SK-N-SH (cell line): ENCODE measurements around the gene PPM1E. TPM values are rescaled to one million over a fixed set of nuclear protein-coding genes. Genes with fewer than 3 reads are reported as not detected.

ENCODE experiments used
- CTCF ChIA-PET: fragments of 300-600, 350-600 bp; formaldehyde crosslinking; extraction: SDS; loops from one replicate; lab custom pipeline; 2021; lab: Yijun Ruan, JAX
- POLR2A ChIA-PET: fragments of 350-600 bp; sonication (Branson Sonifier 250); formaldehyde crosslinking; extraction: SDS; loops from one replicate; lab custom pipeline; 2020; ENCODE audit warnings: antibody characterized with exemption, inconsistent platforms; lab: Yijun Ruan, JAX
- DNase-seq: peaks from one replicate; pipeline ENCODE4 v3.0.0; 2012
- H2AFZ ChIP-seq: fragments of 200-600 bp; sonication (generic); 2 replicates; pipeline ENCODE4 v1.8.1; 2016; ENCODE audit warnings: antibody characterized with exemption, mild to moderate bottlenecking, low read depth
- H3F3A ChIP-seq: fragments of 200-600 bp; sonication (generic); replicated peaks from 2 replicates; pipeline ENCODE3; 2016; ENCODE audit warnings: antibody characterized with exemption, mild to moderate bottlenecking; ENCODE audit not compliant: insufficient read depth
- H3K27ac ChIP-seq, 2 experiments: fragments of 200-500 bp in 1 of 2; fragments of 200-600 bp in 1 of 2; sonication (Bioruptor generic) in 1 of 2; sonication (generic), shearing (Covaris generic) in 1 of 2; 2 replicates each; pipeline versions ENCODE4 v1.5.1 to v1.6.1; 2014 to 2016; ENCODE audit warnings: low read depth in 2 of 2, inconsistent platforms in 1 of 2, low read length in 1 of 2, mild to moderate bottlenecking in 1 of 2, mixed read lengths in 1 of 2
- H3K27me3 ChIP-seq: fragments of 200-600 bp; sonication (generic), shearing (Covaris generic); 2 replicates; pipeline ENCODE4 v1.6.1; 2016; ENCODE audit warnings: mixed run types; ENCODE audit not compliant: insufficient read depth
- H3K36me3 ChIP-seq, 2 experiments: fragments of 200-500 bp in 1 of 2; fragments of 200-600 bp in 1 of 2; sonication (Bioruptor generic) in 1 of 2; sonication (generic) in 1 of 2; replicated peaks in 1 of 2; 2 replicates each; pipeline versions ENCODE3 to v1.5.1; 2014 to 2016; ENCODE audit warnings: low read length in 1 of 2, mild to moderate bottlenecking in 1 of 2; ENCODE audit not compliant: insufficient read depth in 2 of 2, control insufficient read depth in 1 of 2
- H3K4me1 ChIP-seq, 2 experiments: fragments of 200-500 bp in 1 of 2; fragments of 200-600 bp in 1 of 2; sonication (Bioruptor generic) in 1 of 2; sonication (generic), shearing (Covaris generic) in 1 of 2; 2 replicates each; pipeline versions ENCODE4 v1.5.1 to v1.6.1; 2014 to 2016; ENCODE audit warnings: low read depth in 1 of 2, low read length in 1 of 2, mixed run types in 1 of 2; ENCODE audit not compliant: insufficient read depth in 2 of 2, control insufficient read depth in 1 of 2
- H3K4me2 ChIP-seq: fragments of 200-600 bp; sonication (generic), shearing (Covaris generic); 2 replicates; pipeline ENCODE4 v1.6.1; 2017; ENCODE audit warnings: mixed run types
- H3K4me3 ChIP-seq, 2 experiments: fragments of 200-500 bp in 1 of 2; fragments of 200-600 bp in 1 of 2; sonication (Bioruptor generic) in 1 of 2; sonication (generic), shearing (Covaris generic) in 1 of 2; 2 replicates each; pipeline versions ENCODE4 v1.5.1 to v1.8.1; 2014 to 2016; ENCODE audit warnings: low read depth in 2 of 2, inconsistent platforms in 1 of 2, low read length in 1 of 2, mild to moderate bottlenecking in 1 of 2, mixed read lengths in 1 of 2, moderate library complexity in 1 of 2
- H3K79me2 ChIP-seq: fragments of 200-600 bp; sonication (generic); 2 replicates; pipeline ENCODE4 v1.8.1; 2017; ENCODE audit warnings: mild to moderate bottlenecking; ENCODE audit not compliant: insufficient read depth
- H3K9ac ChIP-seq: fragments of 200-600 bp; sonication (generic); 2 replicates; pipeline ENCODE4 v1.6.1; 2017; ENCODE audit warnings: mixed run types
- H3K9me2 ChIP-seq: fragments of 200-600 bp; sonication (generic); 2 replicates; pipeline ENCODE4 v1.6.1; 2017; ENCODE audit warnings: mixed run types
- H3K9me3 ChIP-seq: fragments of 200-600 bp; sonication (generic); 2 replicates; pipeline ENCODE4 v1.6.1; 2017; ENCODE audit warnings: mixed run types, mild to moderate bottlenecking, moderate library complexity
- H4K20me1 ChIP-seq: fragments of 200-600 bp; sonication (generic); 2 replicates; pipeline ENCODE4 v1.6.1; 2017; ENCODE audit warnings: mild to moderate bottlenecking, mixed run types; ENCODE audit not compliant: insufficient read depth
- CTCF ChIP-seq: fragments of 200-600 bp; sonication (generic); IDR thresholded peaks from 2 replicates; pipeline ENCODE4 v1.6.1; 2017; ENCODE audit warnings: antibody characterized with exemption, mild to moderate bottlenecking, moderate library complexity
- FOXJ3 ChIP-seq: sonication (generic); formaldehyde crosslinking; IDR thresholded peaks from 2 replicates; pipeline ENCODE4 v1.5.1; 2020; ENCODE audit warnings: mild to moderate bottlenecking, missing genetic modification reagents
- GABPA ChIP-seq: IDR thresholded peaks from 2 replicates; pipeline ENCODE4 v1.4.0; 2012; ENCODE audit warnings: low read depth, mild to moderate bottlenecking
- GATA2 ChIP-seq: sonication (generic); formaldehyde crosslinking; IDR thresholded peaks from 2 replicates; pipeline ENCODE4 v1.5.0; 2020; ENCODE audit warnings: mild to moderate bottlenecking, missing genetic modification reagents
- MEF2A ChIP-seq: IDR thresholded peaks from 2 replicates; pipeline ENCODE4 v1.4.0; 2012; ENCODE audit warnings: low read depth, borderline replicate concordance
- NFIC ChIP-seq: IDR thresholded peaks from 2 replicates; pipeline ENCODE4 v1.4.0; 2012; ENCODE audit warnings: borderline replicate concordance
- NRF1 ChIP-seq: IDR thresholded peaks from 2 replicates; pipeline ENCODE4 v1.6.1; 2012; ENCODE audit warnings: low read depth, mild to moderate bottlenecking, low read length
- POLR2AphosphoS5 ChIP-seq: IDR thresholded peaks from 2 replicates; pipeline ENCODE4 v1.6.1; 2012; ENCODE audit warnings: low read depth, low read length
- RAD21 ChIP-seq: IDR thresholded peaks from 2 replicates; pipeline ENCODE4 v1.6.1; 2012; ENCODE audit warnings: mild to moderate bottlenecking, low read length
- RCOR1 ChIP-seq: fragments of 150-350 bp; IDR thresholded peaks from 2 replicates; pipeline ENCODE4 v1.6.1; 2017; ENCODE audit warnings: antibody characterized with exemption, low read length
- RFX5 ChIP-seq: IDR thresholded peaks from 2 replicates; pipeline ENCODE4 v1.6.1; 2012; ENCODE audit warnings: mild to moderate bottlenecking, improper control_type of control experiment, low read length
- TCF12 ChIP-seq: IDR thresholded peaks from 2 replicates; pipeline ENCODE4 v1.4.0; 2012
- USF1 ChIP-seq: IDR thresholded peaks from 2 replicates; pipeline ENCODE4 v1.4.0; 2012; ENCODE audit warnings: low read depth, borderline replicate concordance
- USF2 ChIP-seq: fragments of 150-350 bp; IDR thresholded peaks from 2 replicates; pipeline ENCODE4 v1.6.1; 2017; ENCODE audit warnings: antibody characterized with exemption, low read length, low read depth, borderline replicate concordance
- YY1 ChIP-seq: IDR thresholded peaks from 2 replicates; pipeline ENCODE4 v1.4.0; 2012; ENCODE audit warnings: low read depth, mild to moderate bottlenecking
- WGBS: methylation state at CpG from one replicate; pipeline ENCODE4 v1.1.6; 2017; ENCODE audit warnings: low lambda C conversion rate; 5-methylcytosine and 5-hydroxymethylcytosine counted together
- polyA plus RNA-seq, 3 experiments: library from polyadenylated mRNA; depleted of rRNA; stranded (reverse); fragments of >200 nt; gene quantifications; 2 replicates each; pipeline ENCODE4 v1.2.3, GENCODE V29; 2012
- TF ChIP-seq, protein P1 (sequence below): IDR thresholded peaks from 2 replicates; pipeline ENCODE4 v1.4.0; 2012; ENCODE audit warnings: low read depth, borderline replicate concordance

Gene PPM1E
- polyA plus RNA-seq, 1 of the 3 experiments (the other 2 are of a cell fraction) = 0.08 TPM

- TF ChIP-seq USF2 (no peak), GATA2 (CRISPR knock-in tag) (no peak), POLR2AphosphoS5 (no peak), CTCF (no peak)
Observed at GRCh38 chr17:58998871-58999270, 243.2 kb downstream of the PPM1E start (continued).

- Histone ChIP-seq H3K4me2 (no peak overlapping the region), H3K27ac (no peak overlapping the region), H2AFZ (no peak overlapping the region), H3K9me3 (no peaks in the 10 kb centered on the region), H3K9me2 (no peaks in the 10 kb centered on the region), H3F3A (peaks cover 12% of the 10 kb centered on the region), H3K36me3 (peaks cover 24 to 35% of the 10 kb centered on the region in 2 experiments), H3K4me1 (peaks cover 0 to 5% of the 10 kb centered on the region in 2 experiments; a peak in 2 of 4 replicates), H3K27me3 (no peaks in the 10 kb centered on the region), H3K9ac (no peak overlapping the region), H3K4me3 (no peak overlapping the region), H3K79me2 (no peaks in the 10 kb centered on the region), H4K20me1 (no peaks in the 10 kb centered on the region)
- WGBS = 100% methylated on average over 1 of the region's 1 CpG
- DNase-seq = no peak
- ChIA-PET CTCF (interaction anchor here (14.0 kb wide), 1 partner anchor 288 kb away, joined by 204 read pairs; no protein-coding TSS in a partner anchor), POLR2A (no interaction called here)
- no peak for TF ChIP-seq MEF2A
- no peak for TF ChIP-seq RFX5
- no peak for TF ChIP-seq FOXJ3 (CRISPR knock-in tag)
- no peak for TF ChIP-seq RAD21
- no peak for TF ChIP-seq NFIC
- no peak for TF ChIP-seq TCF12
- TF ChIP-seq NRF1 = no peak
- TF ChIP-seq USF2 = no peak
Observed at GRCh38 chr17:58999500-58999899, 243.8 kb downstream of the PPM1E start.

DNA sequence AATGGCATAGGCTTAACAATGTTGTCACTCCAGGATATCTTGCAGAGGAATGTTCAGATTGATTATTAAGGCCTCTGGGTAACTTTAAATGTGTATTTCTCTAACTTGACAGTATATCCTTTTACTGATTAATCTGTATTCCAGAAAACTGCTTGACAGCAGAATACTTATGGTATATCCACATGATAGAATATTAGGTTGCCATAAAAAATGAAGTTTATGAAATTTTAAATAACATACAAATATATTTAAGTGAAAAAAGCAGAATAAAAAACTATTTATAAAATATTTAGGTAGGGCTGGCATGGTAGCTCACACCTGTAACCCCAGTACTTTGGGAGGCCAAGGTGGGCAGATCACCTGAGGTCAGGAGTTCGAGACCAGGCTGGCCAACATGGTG is 244.4 kb downstream of the PPM1E start:
- H4K20me1 ChIP-seq = no peaks in the 10 kb centered on the region
- no peak overlapping the region for H3K27ac ChIP-seq
- H3K27me3 ChIP-seq = no peaks in the 10 kb centered on the region
- peaks cover 15% of the 10 kb centered on the region for H3F3A ChIP-seq
- H3K9ac ChIP-seq = no peak overlapping the region
- H3K4me1 ChIP-seq = peaks cover 0 to 5% of the 10 kb centered on the region in 2 experiments; a peak in 2 of 4 replicates
- no peak overlapping the region for H2AFZ ChIP-seq
- no peaks in the 10 kb centered on the region for H3K9me2 ChIP-seq
- no peaks in the 10 kb centered on the region for H3K79me2 ChIP-seq
- ChIA-PET POLR2A (no interaction called here), CTCF (interaction anchor here (14.0 kb wide), 1 partner anchor 288 kb away, joined by 204 read pairs; no protein-coding TSS in a partner anchor)
- H3K4me2 ChIP-seq = no peak overlapping the region
- H3K9me3 ChIP-seq = no peaks in the 10 kb centered on the region
- 75% methylated on average over 1 of the region's 1 CpG for WGBS
- H3K36me3 ChIP-seq = peaks cover 24 to 35% of the 10 kb centered on the region in 2 experiments
- no peak overlapping the region for H3K4me3 ChIP-seq
- no peak for TF ChIP-seq MEF2A
- TF ChIP-seq YY1 = no peak
- TF ChIP-seq RCOR1 = no peak
- no peak for TF ChIP-seq GABPA
- no peak for TF ChIP-seq USF1
- TF ChIP-seq, protein P1, sequence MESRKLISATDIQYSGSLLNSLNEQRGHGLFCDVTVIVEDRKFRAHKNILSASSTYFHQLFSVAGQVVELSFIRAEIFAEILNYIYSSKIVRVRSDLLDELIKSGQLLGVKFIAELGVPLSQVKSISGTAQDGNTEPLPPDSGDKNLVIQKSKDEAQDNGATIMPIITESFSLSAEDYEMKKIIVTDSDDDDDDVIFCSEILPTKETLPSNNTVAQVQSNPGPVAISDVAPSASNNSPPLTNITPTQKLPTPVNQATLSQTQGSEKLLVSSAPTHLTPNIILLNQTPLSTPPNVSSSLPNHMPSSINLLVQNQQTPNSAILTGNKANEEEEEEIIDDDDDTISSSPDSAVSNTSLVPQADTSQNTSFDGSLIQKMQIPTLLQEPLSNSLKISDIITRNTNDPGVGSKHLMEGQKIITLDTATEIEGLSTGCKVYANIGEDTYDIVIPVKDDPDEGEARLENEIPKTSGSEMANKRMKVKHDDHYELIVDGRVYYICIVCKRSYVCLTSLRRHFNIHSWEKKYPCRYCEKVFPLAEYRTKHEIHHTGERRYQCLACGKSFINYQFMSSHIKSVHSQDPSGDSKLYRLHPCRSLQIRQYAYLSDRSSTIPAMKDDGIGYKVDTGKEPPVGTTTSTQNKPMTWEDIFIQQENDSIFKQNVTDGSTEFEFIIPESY = no peak
- DNase-seq = no peak
